SK-N-MC (cell line): Measurements from ENCODE around the gene MRLN.

ENCODE experiments used
- DNase-seq: peaks from one replicate; pipeline ENCODE4 v3.0.0-alpha.2; 2011; ENCODE audit warnings: low read depth, low spot score
- H3K27ac ChIP-seq: fragments of 200-600 bp; sonication (generic); 2 replicates; pipeline ENCODE4 v1.5.1; 2016; ENCODE audit warnings: mixed run types
- H3K36me3 ChIP-seq: fragments of 200-600 bp; sonication (generic); 2 replicates; pipeline ENCODE4 v1.6.1; 2017; ENCODE audit warnings: antibody characterized with exemption, low read length, mixed read lengths; ENCODE audit not compliant: insufficient read depth
- H3K4me3 ChIP-seq: fragments of 200-600 bp; sonication (generic); 2 replicates; pipeline ENCODE4 v1.5.1; 2016
- H3K9ac ChIP-seq: fragments of 200-600 bp; sonication (generic); 2 replicates; pipeline ENCODE4 v1.8.0; 2017; ENCODE audit warnings: mixed run types, mixed read lengths; ENCODE audit not compliant: insufficient read length
- H3K9me3 ChIP-seq: fragments of 200-600 bp; sonication (generic); 2 replicates; pipeline ENCODE4 v1.6.1; 2017; ENCODE audit warnings: low read depth, mild to moderate bottlenecking, antibody characterized with exemption, low read length, moderate library complexity, mixed read lengths
- EZH2 ChIP-seq: fragments of 200-600 bp; sonication (generic); IDR thresholded peaks from one replicate; pipeline ENCODE4 v1.6.1; 2017; ENCODE audit warnings: antibody characterized with exemption
- FOXP2 ChIP-seq: optimal IDR thresholded peaks from 2 replicates; pipeline ENCODE3; 2011; ENCODE audit warnings: mild to moderate bottlenecking, moderate library complexity; ENCODE audit not compliant: insufficient read depth; ENCODE audit errors: extremely low read length, control extremely low read depth
- POLR2AphosphoS5 ChIP-seq: IDR thresholded peaks from 2 replicates; pipeline ENCODE4 v1.6.1; 2012; ENCODE audit warnings: mild to moderate bottlenecking, low read depth, low read length, borderline replicate concordance

The MRLN gene

DNA sequence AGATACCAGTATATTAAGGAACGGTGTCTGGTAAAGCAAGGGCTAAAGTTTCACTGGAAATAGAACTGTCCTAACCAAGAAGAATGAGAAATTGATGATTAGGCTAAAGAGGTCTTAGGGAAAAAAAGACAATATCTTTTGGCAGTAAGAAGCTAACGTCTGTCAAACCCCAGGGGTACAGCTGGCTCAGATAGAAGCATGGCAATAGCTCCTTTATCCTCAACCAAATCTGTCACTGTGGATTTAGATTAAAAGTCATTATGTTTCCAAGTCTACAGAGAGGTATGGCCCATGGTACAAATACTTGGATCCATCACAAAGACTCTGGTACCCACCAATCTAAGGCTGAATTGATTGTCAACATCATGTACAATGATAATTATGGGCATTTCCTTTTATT is 35.0 kb downstream of the MRLN start:
- no peaks in the 10 kb centered on the region for H3K9me3 ChIP-seq
- TF ChIP-seq FOXP2 (no peak), EZH2 (no peak)

DNA sequence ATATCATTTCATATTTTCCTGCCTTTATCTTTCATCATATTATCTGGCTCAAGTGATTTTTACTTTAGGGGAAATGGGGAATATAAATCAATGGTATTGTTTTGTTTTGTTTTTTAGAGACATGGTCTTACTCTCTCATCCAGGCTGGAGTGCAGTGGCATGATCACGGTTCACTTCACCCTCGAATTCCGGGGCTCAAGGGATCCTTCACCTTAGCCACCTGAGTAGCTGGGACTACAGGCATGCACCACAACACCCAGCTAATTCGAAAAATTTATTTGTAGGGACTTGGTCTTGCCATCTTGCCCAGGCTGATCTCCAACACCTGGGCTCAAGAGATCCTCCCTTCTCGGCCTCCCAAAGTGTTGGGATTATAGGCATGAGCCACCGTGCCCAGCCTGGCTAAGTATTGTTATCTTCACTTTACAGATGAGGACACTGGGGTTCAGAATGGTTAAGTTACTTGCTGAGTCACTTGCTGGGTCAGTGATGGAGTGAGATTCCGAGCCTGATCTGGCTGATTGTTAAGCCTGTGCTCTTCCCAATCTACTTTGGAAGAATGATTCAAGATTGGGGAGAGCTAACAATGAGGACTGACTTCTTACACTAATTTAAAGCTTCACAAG is 39.9 kb downstream of the MRLN start:
- TF ChIP-seq FOXP2 (no peak), POLR2AphosphoS5 (no peak), EZH2 (no peak)
- no peaks in the 10 kb centered on the region for H3K36me3 ChIP-seq
- no peak overlapping the region for H3K9ac ChIP-seq
- H3K4me3 ChIP-seq, result no peak overlapping the region
- no peak overlapping the region for H3K27ac ChIP-seq
- no peaks in the 10 kb centered on the region for H3K9me3 ChIP-seq
- no peak for DNase-seq

More for the DNA sequence above, 35.0 kb downstream of the MRLN start:
- H3K36me3 ChIP-seq, result no peaks in the 10 kb centered on the region
- no peak overlapping the region for H3K27ac ChIP-seq
- no peak overlapping the region for H3K9ac ChIP-seq
- H3K4me3 ChIP-seq, result no peak overlapping the region
- DNase-seq, result no peak

- DNase-seq, result no peak
- Histone ChIP-seq H3K9ac (no peak overlapping the region), H3K9me3 (no peaks in the 10 kb centered on the region), H3K27ac (no peak overlapping the region), H3K36me3 (no peaks in the 10 kb centered on the region), H3K4me3 (no peak overlapping the region)
- no peak for TF ChIP-seq FOXP2
- TF ChIP-seq POLR2AphosphoS5, result no peak
- no peak for TF ChIP-seq EZH2
Measured at GRCh38 chr10:59711871-59712494, 41.3 kb downstream of the MRLN start.

DNA sequence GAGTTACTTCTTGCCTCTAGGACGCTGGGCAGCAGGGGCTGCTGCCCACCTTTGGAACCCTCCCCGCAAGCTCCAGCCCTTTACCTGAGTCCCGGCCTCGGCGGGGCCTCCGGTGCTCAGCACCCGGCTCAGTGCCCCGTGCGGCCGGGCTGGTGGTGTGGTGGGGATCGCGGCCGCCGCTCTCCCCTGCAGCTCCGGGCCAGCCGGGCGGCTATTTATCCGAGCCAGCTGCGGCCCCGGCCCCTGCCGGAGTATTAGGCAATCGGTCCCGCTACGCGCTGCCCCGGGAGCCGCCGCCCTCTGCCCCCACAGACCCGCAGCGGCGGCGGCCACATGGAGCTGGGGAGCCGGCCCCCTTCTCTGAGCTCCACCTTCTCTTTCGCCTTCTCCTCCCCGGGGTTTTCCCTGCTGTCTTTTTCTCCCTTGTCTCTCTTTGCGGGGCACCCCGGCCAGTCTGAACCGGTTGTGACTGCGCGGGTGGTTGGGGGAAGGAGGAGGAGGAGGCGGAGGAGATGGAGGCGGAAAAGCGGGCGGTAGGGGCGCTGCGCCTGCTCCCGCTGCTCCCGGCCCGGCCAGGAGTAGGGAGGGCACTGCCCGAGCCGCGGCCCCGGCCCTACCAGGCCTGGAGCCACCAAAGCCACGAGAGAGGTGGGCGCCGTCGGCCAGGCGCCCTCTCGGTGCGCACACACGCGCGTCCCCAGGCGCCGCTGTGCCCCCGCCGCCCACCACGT is 43.7 kb downstream of the MRLN start, which contains the start of gene SLC16A9:
Gene SLC16A9, minus strand, starts transcription at position 456 of the 731 bp plus-strand sequence. CDS start 25,559 bp downstream, outside the sequence.
- H3K36me3 ChIP-seq, result no peaks in the 10 kb centered on the region
- H3K9ac ChIP-seq, result no peak within 1 kb of the TSS
- no peaks in the 10 kb centered on the region for H3K9me3 ChIP-seq
- TF ChIP-seq EZH2 (no peak), POLR2AphosphoS5 (no peak), FOXP2 (no peak)
- no peak within 1 kb of the TSS for H3K27ac ChIP-seq
- no peak for DNase-seq
- H3K4me3 ChIP-seq, result peak within 1 kb of the TSS; percentile 71

DNA sequence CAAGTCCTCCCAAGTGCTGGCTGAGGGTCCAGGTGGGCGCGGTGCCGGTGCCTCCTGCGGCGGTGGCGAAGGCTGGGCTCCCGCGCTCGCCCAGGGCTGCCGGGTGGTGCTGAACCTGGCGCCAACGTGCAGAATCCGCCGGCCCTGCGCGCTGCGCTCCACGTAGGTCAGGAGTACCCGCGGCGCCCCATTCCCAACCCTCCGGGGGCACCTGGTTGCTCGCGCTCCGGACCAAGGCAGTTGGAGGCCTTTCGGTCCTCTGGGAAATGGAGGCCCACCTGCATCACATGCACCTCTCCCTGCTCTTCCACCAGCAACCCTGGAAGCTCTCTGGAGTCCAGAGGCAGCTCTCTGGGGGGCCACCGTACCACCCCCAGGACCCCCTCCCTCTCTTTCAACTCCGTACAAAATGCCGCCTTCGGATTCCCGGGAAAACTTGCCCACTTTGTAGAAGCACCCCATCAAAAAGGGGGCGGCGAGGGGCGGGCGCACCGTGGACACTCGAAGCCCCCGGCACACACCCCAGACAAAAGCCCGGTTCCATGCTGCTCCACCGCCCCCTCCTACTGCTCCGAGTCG is 44.4 kb downstream of the MRLN start:
- H3K9ac ChIP-seq, result no peak overlapping the region
- no peak for DNase-seq
- TF ChIP-seq EZH2 (no peak), POLR2AphosphoS5 (no peak), FOXP2 (no peak)
- H3K36me3 ChIP-seq, result no peaks in the 10 kb centered on the region
- no peak overlapping the region for H3K27ac ChIP-seq
- peak overlapping the region; percentile 71 for H3K4me3 ChIP-seq
- H3K9me3 ChIP-seq, result no peaks in the 10 kb centered on the region

DNA sequence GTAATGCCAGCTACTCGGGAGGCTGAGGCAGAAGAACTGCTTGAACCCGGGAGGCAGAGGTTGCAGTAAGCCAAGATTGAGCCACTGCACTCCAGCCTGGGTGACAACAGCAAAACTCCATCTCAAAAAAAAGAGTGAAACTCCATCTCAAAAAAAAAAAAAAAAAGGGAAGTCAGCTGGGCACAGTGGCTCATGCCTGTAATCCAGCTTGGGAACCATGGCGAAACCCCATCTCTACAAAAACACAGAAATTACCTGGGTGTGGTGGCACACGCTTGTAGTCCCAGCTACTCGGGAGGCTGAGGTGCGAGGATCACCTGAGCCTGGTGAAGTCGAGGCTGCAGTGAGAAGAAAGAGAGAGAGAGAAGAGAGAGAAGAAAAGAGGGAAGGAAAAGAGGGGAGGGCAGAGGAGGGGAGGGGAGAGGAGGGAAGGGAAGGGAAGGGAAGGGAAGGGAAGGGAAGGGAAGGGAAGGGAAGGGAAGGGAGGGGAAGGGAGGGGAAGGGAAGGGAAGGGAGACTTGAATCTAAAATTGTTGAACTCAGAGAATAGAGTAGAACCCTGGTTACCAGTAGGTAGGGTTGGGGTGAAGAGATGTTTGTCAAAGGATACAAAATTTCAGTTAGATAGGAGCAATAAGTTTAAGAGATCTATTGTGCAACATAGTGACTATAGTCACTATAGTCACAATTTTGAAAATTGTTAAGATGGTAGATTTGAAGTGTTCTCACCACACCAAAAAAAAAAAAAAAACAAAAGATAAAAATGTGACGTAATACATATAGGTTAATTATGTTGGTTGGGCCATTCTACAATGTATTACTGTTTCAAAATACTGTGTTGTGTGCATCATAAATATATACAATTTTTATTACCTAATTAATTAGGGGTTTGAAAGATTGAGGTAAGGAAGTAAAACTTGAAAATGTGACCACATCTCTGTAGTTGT is 46.1 kb downstream of the MRLN start:
- Histone ChIP-seq H3K27ac (no peak overlapping the region), H3K9me3 (no peaks in the 10 kb centered on the region), H3K36me3 (no peaks in the 10 kb centered on the region), H3K4me3 (no peak overlapping the region), H3K9ac (no peak overlapping the region)
- DNase-seq, result no peak
- TF ChIP-seq POLR2AphosphoS5, result no peak
- TF ChIP-seq FOXP2, result no peak
- TF ChIP-seq EZH2, result no peak

- H3K27ac ChIP-seq, result no peak overlapping the region
- H3K9ac ChIP-seq, result no peak overlapping the region
- DNase-seq, result no peak
- no peak overlapping the region for H3K4me3 ChIP-seq
- TF ChIP-seq EZH2 (no peak), FOXP2 (no peak), POLR2AphosphoS5 (no peak)
- H3K9me3 ChIP-seq, result no peaks in the 10 kb centered on the region
- H3K36me3 ChIP-seq, result no peaks in the 10 kb centered on the region
Measured at GRCh38 chr10:59705931-59706330, 47.3 kb downstream of the MRLN start.

DNA sequence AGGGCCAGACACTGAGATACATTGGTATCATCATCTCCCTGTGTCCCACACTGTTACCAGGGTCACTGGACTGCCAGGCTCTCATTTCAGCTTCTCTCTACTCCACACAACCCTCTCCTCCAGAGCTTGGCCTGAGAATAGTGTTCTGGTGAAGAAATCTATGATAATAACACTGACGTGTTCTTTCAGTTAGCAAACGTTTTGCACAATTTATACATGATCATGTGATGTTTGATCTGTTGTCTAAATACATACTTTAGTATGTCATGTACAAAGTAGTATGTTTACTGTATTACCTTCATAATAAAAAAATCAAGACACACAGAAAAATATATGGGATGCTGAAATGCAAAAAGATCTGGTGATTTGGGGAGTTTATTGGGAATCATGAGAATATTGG is 48.6 kb downstream of the MRLN start:
- Histone ChIP-seq H3K27ac (no peak overlapping the region), H3K36me3 (no peaks in the 10 kb centered on the region), H3K4me3 (no peak overlapping the region), H3K9me3 (no peaks in the 10 kb centered on the region), H3K9ac (no peak overlapping the region)
- no peak for DNase-seq
- TF ChIP-seq POLR2AphosphoS5 (no peak), FOXP2 (no peak), EZH2 (no peak)
